ENCODE measurements around the gene AGBL2.

AGBL2 gene

DNA sequence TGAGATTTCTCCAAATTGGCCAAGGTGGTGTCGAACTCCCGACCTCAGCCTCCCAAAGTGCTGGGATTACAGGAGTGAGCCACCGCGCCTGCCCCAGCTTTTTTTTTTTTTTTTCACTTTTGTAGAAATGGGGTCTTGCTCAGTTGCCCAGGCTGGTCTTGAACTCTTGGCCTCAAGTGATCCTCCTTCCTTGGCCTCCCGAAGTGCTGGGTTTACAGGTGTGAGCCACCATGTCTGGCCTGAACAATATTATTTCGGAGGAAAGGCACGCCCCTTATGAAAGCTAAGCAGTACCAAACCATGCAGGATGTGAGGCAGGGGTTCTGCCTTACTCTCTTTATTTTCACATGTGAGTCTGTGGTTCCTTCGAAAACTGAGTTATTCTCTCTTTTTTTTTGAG is 88.9 kb downstream of the AGBL2 start:
- DNase-seq: no peak

DNA sequence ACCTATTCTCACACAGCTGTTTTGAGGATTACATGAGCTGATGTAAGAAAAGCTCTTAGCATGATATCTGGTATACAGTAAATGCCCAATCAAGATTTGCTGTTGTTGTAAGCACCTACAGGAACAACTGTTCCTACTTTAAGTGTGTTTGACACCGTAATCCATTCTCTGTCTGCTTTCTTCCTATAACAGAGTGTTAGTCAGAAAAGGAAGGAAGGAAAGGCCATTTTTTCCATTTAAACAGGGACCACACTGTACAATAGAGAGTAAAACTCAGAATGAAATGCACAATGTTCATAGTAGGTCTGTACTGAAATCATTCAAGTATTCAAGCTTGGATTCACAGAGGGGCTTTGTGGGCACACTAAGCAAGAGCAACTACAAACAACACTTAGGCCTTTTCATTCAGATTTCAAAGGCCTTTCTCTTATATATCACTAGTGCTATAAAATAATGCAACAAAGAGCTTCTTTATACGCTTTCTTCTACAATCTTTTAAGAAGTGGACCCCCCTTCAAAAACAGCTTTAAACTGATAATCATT is 94.3 kb downstream of the AGBL2 start:
- no peak for DNase-seq

DNA sequence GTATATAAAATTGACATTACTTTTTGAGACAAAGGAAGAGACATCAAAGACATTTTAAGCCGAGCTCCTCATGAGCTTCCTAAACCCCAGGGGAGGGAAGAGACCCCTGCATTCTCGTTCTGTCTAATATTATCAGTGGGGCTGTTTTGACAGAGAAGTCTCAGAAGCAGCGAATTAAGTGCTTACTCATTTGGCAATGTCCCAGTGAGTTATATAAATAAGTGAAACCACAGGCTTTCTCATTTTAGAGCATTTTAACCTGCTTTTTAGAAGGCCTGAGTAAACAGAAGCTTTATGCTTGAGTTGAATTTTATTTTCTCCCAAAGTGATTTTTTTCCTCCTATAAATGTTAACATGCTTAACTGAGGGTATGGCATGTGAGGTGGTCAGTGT is 97.8 kb downstream of the AGBL2 start:
- DNase-seq: no peak

DNA sequence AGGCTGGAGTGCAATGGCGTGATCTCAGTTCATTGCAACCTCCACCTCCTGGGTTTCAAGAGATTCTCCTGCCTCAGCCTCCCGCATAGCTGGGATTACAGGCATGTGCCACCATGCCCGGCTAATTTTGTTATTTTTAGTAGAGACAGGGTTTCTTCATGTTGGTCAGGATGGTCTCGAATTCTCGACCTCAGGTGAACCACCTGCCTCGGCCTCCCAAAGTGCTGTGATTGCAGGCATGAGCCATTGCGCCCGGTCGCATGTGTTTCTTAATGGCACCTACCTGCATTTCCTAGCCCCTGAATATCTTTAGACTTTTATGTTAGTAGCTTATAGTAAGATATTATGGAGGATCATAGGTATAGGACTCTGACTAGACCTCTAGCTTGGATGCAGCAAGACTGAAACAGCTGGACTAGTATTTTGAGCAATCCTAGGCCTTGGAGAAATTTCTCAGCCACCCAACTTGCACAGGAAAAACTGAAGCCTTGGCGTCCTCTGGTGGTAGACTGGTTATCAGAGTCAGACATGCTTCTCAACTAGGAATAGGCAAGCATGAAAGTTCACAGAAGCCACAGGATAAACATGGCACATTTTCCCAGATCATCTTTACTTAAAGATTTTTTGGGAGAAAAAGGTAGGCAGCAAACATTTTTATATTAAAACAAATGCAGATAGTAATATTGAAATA is 98.3 kb downstream of the AGBL2 start:
- no peak for DNase-seq

DNA sequence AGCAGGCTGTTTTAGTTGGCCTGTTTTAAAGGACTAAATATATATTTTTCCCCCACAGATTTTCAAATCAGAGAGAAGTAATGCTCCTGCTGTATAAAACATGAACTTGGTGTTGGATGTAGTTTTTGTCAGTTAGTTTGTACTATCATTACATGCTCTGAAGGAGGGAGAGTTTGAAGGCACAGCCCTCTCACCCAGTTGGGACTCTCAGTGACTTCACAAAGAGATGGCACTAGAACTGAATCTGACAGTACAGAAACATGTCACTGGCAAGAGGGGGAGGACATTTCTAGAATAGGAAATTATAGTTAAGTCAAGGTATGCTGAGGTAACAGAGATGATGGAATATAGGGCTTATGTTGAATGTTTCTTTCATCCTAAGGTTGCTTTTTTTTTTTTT is 99.9 kb downstream of the AGBL2 start:
- no peak for DNase-seq

DNA sequence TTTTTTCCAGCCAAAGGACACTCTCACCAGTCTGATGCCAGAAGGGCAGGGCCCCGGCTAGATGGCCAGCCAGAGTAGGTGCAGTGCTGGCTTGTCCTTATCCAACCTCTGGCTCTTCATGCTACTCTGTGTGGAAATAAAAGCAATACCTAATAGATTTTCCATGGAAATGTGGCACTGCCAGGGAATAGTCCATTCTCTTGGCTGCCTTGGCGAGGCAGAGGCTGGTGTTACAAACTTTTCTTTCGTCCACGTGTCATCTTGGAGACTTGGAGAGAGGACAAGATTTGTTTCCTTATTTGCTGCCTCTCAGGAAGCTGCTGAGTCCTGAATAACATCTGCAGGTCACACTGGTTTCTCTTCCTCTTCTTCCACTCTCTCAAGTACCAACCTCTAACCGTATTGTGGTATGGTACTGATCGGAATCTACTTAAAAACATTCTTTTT is 103.8 kb downstream of the AGBL2 start:
- DNase-seq: no peak

DNA sequence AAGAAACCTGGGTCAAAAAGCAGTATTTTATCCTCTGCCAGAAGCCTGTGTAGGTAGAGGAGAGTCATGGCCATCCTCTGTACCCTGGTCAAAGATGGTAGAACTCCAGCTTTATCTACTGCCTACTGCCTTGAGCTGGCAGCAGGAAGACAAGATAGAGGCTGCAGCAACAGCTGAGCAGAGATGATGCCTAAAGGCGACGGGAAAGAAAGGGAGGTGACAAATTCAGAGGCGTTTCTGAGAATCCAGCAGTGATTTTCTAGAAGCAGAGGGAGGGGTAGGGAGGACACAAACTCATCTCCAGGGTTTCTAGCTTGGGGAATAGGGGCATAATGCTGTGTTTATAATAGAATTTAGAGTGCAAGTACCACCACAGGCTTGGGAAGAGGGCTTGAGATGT is 105.5 kb downstream of the AGBL2 start:
- no peak for DNase-seq
